GM06990 (cell line): ENCODE data around the gene THADA.

Experiments used
- DNase-seq: peaks from one replicate; pipeline ENCODE4 v3.0.0-alpha.2; 2011; ENCODE audit not compliant: insufficient read length; ENCODE audit errors: extremely low read depth
- H3K27me3 ChIP-seq: replicated peaks from 2 replicates; pipeline ENCODE4 v1.6.0; 2011; ENCODE audit warnings: low read length; ENCODE audit not compliant: control insufficient read depth, insufficient read depth
- H3K36me3 ChIP-seq: 2 replicates; pipeline ENCODE4 v1.5.1; 2011; ENCODE audit warnings: low read length; ENCODE audit not compliant: control insufficient read depth, insufficient read depth
- H3K4me3 ChIP-seq: replicated peaks from 2 replicates; pipeline ENCODE4 v1.5.1; 2011; ENCODE audit warnings: low read depth, mild to moderate bottlenecking, control low read depth, low read length
- TF ChIP-seq, protein P1 (sequence below): IDR thresholded peaks from 2 replicates; pipeline ENCODE4 v1.5.1; 2011; ENCODE audit warnings: low read length, control low read depth, mild to moderate bottlenecking, inconsistent platforms; ENCODE audit not compliant: insufficient read depth, poor library complexity, severe bottlenecking

THADA gene

DNA sequence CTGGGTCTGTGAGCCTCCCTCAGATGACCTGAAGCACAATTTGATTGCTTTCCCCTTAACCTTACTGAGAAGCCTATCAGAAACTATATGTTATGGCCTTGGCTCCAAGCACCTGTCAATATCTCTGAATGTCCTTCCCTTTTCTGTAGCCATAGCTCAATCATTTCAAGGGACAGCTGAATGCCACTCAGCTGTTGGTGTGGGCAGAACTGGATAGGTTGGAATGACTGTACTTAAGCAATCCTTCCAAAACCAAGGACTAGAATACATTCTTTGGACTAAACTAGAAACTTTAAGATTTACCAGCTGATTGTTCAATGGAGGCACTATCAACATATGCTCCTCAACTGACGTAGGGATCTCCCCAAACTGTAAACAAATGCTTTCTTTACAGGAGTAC, 159.4 kb downstream of the THADA start:
- no peak for DNase-seq
- TF ChIP-seq, protein P1, sequence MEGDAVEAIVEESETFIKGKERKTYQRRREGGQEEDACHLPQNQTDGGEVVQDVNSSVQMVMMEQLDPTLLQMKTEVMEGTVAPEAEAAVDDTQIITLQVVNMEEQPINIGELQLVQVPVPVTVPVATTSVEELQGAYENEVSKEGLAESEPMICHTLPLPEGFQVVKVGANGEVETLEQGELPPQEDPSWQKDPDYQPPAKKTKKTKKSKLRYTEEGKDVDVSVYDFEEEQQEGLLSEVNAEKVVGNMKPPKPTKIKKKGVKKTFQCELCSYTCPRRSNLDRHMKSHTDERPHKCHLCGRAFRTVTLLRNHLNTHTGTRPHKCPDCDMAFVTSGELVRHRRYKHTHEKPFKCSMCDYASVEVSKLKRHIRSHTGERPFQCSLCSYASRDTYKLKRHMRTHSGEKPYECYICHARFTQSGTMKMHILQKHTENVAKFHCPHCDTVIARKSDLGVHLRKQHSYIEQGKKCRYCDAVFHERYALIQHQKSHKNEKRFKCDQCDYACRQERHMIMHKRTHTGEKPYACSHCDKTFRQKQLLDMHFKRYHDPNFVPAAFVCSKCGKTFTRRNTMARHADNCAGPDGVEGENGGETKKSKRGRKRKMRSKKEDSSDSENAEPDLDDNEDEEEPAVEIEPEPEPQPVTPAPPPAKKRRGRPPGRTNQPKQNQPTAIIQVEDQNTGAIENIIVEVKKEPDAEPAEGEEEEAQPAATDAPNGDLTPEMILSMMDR, result no peak
- H3K36me3 ChIP-seq, result no peaks in the 10 kb centered on the region
- no peak overlapping the region for H3K4me3 ChIP-seq
- H3K27me3 ChIP-seq, result no peaks in the 10 kb centered on the region

DNA sequence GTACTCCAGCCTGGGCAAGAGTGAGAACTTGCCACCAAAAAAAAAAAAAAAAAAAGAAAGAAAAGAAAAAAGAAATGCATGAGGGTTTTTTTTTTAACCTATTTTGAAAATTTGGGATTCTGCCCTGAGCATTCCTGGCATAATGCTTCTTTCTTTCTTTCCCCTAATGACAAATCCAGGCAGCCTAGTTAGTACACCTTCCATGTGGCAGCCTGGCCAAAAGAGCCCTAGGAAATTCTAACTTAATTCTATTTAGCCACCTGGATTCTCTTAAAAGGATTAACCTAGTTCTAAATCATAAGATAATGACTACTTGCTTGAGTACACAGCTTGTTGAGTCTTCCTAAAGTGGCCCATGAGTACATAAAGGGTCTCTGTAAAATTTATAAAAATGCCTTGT, 160.1 kb downstream of the THADA start:
- TF ChIP-seq, protein P1, result no peak
- H3K4me3 ChIP-seq, result no peak overlapping the region
- no peaks in the 10 kb centered on the region for H3K36me3 ChIP-seq
- DNase-seq, result no peak
- no peaks in the 10 kb centered on the region for H3K27me3 ChIP-seq

DNA sequence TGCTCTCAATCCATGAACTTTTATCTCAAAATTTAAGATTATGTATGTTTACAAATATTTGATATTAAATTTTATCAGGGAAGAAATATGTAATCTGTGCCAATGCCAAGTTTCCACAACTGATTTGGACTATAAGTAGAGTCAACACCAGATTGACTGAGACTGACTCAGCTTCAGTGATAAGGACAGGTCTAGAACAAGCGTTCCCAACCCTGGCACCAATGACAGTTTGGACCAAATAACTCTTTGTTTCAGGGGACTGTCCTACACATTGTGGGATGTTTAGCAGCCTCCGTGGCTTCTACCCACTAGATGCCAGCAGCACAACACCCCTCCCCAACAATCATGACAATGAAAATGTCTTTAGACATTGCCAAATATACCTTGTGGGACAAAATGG, 165.3 kb downstream of the THADA start:
- Histone ChIP-seq H3K36me3 (no peaks in the 10 kb centered on the region; the same call in 1 of the 2 replicates), H3K27me3 (no peaks in the 10 kb centered on the region), H3K4me3 (no peak overlapping the region)
- TF ChIP-seq, protein P1, result no peak
- DNase-seq, result no peak

DNA sequence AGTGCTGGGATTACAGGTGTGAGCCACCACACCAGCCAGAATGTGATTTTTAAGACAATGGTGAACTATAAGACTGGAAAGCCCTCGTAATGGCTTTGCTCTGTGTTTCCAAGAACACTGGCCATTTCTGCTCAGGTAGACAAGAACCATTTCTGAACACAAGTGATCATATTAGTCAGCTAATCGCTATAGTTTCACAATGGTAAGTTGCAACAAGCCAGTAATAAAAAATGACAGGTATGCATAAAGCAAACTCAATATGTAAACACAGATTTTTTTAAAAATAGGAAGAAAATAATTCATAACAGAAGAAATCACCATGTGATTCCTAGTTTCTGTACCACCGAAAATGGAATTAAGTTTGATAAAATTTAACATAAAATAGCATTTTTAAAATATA, 166.5 kb downstream of the THADA start:
- Histone ChIP-seq H3K27me3 (no peaks in the 10 kb centered on the region), H3K4me3 (no peak overlapping the region), H3K36me3 (no peaks in the 10 kb centered on the region; the same call in 1 of the 2 replicates)
- DNase-seq, result no peak
- TF ChIP-seq, protein P1, result no peak

GRCh38 chr2:43427032-43427424, 168.8 kb downstream of the THADA start:
- TF ChIP-seq, protein P1, result no peak
- H3K36me3 ChIP-seq, result no peaks in the 10 kb centered on the region; the same call in 1 of the 2 replicates
- DNase-seq, result no peak

More at GRCh38 chr2:43427032-43427424, 168.8 kb downstream of the THADA start:
- no peaks in the 10 kb centered on the region for H3K27me3 ChIP-seq
- H3K4me3 ChIP-seq, result no peak overlapping the region
